Neural cell (in vitro differentiated cells): ENCODE data around the gene PNLIPRP2. TPM values are rescaled to one million over a fixed set of nuclear protein-coding genes. Genes with fewer than 3 reads are reported as not detected.

Experiments
- H2AFZ ChIP-seq: fragments of 200-600, 300-800 bp; sonication (generic), shearing (Covaris generic); 2 replicates; pipeline ENCODE4 v1.6.0; 2014; ENCODE audit warnings: low read depth, mild to moderate bottlenecking, antibody characterized with exemption, low read length, moderate library complexity
- H3F3A ChIP-seq: fragments of 200-600 bp; shearing (Covaris generic); 2 replicates; pipeline ENCODE4 v1.6.1; 2016; ENCODE audit warnings: mild to moderate bottlenecking, moderate library complexity, mixed read lengths, antibody characterized with exemption, low read length; ENCODE audit not compliant: insufficient read depth, poor library complexity, severe bottlenecking
- H3K27ac ChIP-seq: fragments of 200-600, 300-800 bp; sonication (generic), shearing (Covaris generic); 2 replicates; pipeline ENCODE4 v1.5.1; 2014; ENCODE audit warnings: mild to moderate bottlenecking, low read length, moderate library complexity
- H3K27me3 ChIP-seq: fragments of 300-800, 200-600 bp; sonication (generic), shearing (Covaris generic); 2 replicates; pipeline ENCODE4 v1.6.0; 2014; ENCODE audit warnings: mild to moderate bottlenecking, low read depth, low read length, moderate library complexity; ENCODE audit not compliant: insufficient read depth
- H3K36me3 ChIP-seq: fragments of 300-800, 200-600 bp; sonication (generic), shearing (Covaris generic); 2 replicates; pipeline ENCODE4 v1.5.1; 2014; ENCODE audit warnings: mild to moderate bottlenecking, antibody characterized with exemption, low read length, moderate library complexity; ENCODE audit not compliant: insufficient read depth
- H3K4me2 ChIP-seq: fragments of 300-800, 200-600 bp; sonication (generic), shearing (Covaris generic); 2 replicates; pipeline ENCODE4 v1.6.0; 2014; ENCODE audit warnings: mild to moderate bottlenecking, low read length
- H3K4me3 ChIP-seq: fragments of 300-800, 200-600 bp; sonication (generic), shearing (Covaris generic); 2 replicates; pipeline ENCODE4 v1.5.1; 2014; ENCODE audit warnings: mild to moderate bottlenecking, low read length, moderate library complexity
- H3K79me2 ChIP-seq: fragments of 200-600 bp; shearing (Covaris generic); replicated peaks from 2 replicates; pipeline ENCODE4 v1.6.0; 2014; ENCODE audit warnings: mild to moderate bottlenecking, low read length, moderate library complexity; ENCODE audit not compliant: insufficient read depth
- H3K9ac ChIP-seq: fragments of 300-800, 200-600 bp; sonication (generic), shearing (Covaris generic); 2 replicates; pipeline ENCODE4 v1.6.1; 2016; ENCODE audit warnings: mild to moderate bottlenecking, low read length, mixed read lengths
- H3K9me2 ChIP-seq: fragments of 200-600 bp; shearing (Covaris generic); 2 replicates; pipeline ENCODE4 v1.6.1; 2016; ENCODE audit warnings: mild to moderate bottlenecking, low read length, mixed read lengths; ENCODE audit not compliant: insufficient read depth
- H3K9me3 ChIP-seq: fragments of 200-600, 300-800 bp; sonication (generic), shearing (Covaris generic); 2 replicates; pipeline ENCODE4 v1.6.1; 2016; ENCODE audit warnings: mild to moderate bottlenecking, mixed run types, low read length, moderate library complexity, mixed read lengths
- H4K20me1 ChIP-seq: fragments of 200-600 bp; shearing (Covaris generic); 2 replicates; pipeline ENCODE4 v1.6.1; 2016; ENCODE audit warnings: mild to moderate bottlenecking, mixed run types; ENCODE audit not compliant: insufficient read depth
- CTCF ChIP-seq: fragments of 450-650 bp; IDR thresholded peaks from 2 replicates; pipeline ENCODE4 v1.5.1; 2014; ENCODE audit warnings: antibody characterized with exemption, mild to moderate bottlenecking, moderate library complexity; ENCODE audit not compliant: poor library complexity, severe bottlenecking
- EP300 ChIP-seq: fragments of 450-650 bp; conservative IDR thresholded peaks from 2 replicates; pipeline ENCODE4 v1.6.1; 2014; ENCODE audit warnings: antibody characterized with exemption, mild to moderate bottlenecking, moderate library complexity; ENCODE audit not compliant: poor library complexity, severe bottlenecking
- EZH2 ChIP-seq: fragments of 200-600, 300-800 bp; shearing (Covaris generic), sonication (generic); IDR thresholded peaks from 2 replicates; pipeline ENCODE4 v1.6.1; 2014; ENCODE audit warnings: antibody characterized with exemption, low read length, borderline replicate concordance, mild to moderate bottlenecking; ENCODE audit not compliant: insufficient read depth, poor library complexity, severe bottlenecking
- MXI1 ChIP-seq: fragments of 450-650 bp; conservative IDR thresholded peaks from 2 replicates; pipeline ENCODE4 v1.6.1; 2014; ENCODE audit warnings: antibody characterized with exemption, mild to moderate bottlenecking; ENCODE audit not compliant: poor library complexity, severe bottlenecking
- POLR2AphosphoS5 ChIP-seq: IDR thresholded peaks from 2 replicates; pipeline ENCODE4 v1.6.1; 2012
- RAD21 ChIP-seq: fragments of 450-650 bp; conservative IDR thresholded peaks from 2 replicates; pipeline ENCODE4 v1.6.1; 2014; ENCODE audit warnings: antibody characterized with exemption, mild to moderate bottlenecking, moderate library complexity
- REST ChIP-seq: IDR thresholded peaks from 2 replicates; pipeline ENCODE4 v1.6.1; 2012; ENCODE audit warnings: borderline replicate concordance
- SMC3 ChIP-seq: fragments of 450-650 bp; conservative IDR thresholded peaks from 2 replicates; pipeline ENCODE4 v1.6.1; 2014; ENCODE audit warnings: antibody characterized with exemption, mild to moderate bottlenecking, moderate library complexity; ENCODE audit not compliant: poor library complexity
- TAF1 ChIP-seq: IDR thresholded peaks from 2 replicates; pipeline ENCODE4 v1.6.1; 2012; ENCODE audit warnings: low read depth
- polyA plus RNA-seq: library from polyadenylated mRNA; depleted of rRNA; stranded (reverse); fragments of >200 nt; gene quantifications from 2 replicates; pipeline ENCODE4 v1.2.3, GENCODE V29; 2014

Gene PNLIPRP2
- polyA plus RNA-seq, 1 donor from 2014 or later: not detected

GRCh38 chr10:116668018-116668417 is 47.3 kb downstream of the PNLIPRP2 start:
- no peak overlapping the region for H3K4me3 ChIP-seq
- H3K27me3 ChIP-seq: peaks cover 16% of the 10 kb centered on the region
- no peaks in the 10 kb centered on the region for H3K9me2 ChIP-seq
- no peaks in the 10 kb centered on the region for H3K79me2 ChIP-seq
- no peak overlapping the region for H3K27ac ChIP-seq
- H3F3A ChIP-seq: no peaks in the 10 kb centered on the region
- H2AFZ ChIP-seq: no peak overlapping the region
- no peaks in the 10 kb centered on the region for H4K20me1 ChIP-seq
- H3K4me2 ChIP-seq: no peak overlapping the region
- no peak overlapping the region for H3K9ac ChIP-seq
- TF ChIP-seq POLR2AphosphoS5 (no peak), MXI1 (no peak), CTCF (no peak), SMC3 (no peak), REST (no peak), TAF1 (no peak), EP300 (no peak), RAD21 (no peak), EZH2 (no peak)
- no peaks in the 10 kb centered on the region for H3K36me3 ChIP-seq
- H3K9me3 ChIP-seq: peaks cover 6% of the 10 kb centered on the region

- H2AFZ ChIP-seq: no peak overlapping the region
- no peaks in the 10 kb centered on the region for H3K36me3 ChIP-seq
- peaks cover 16% of the 10 kb centered on the region for H3K27me3 ChIP-seq
- TF ChIP-seq EP300 (no peak), TAF1 (no peak), REST (no peak), CTCF (no peak), SMC3 (no peak), EZH2 (no peak), MXI1 (no peak), POLR2AphosphoS5 (no peak), RAD21 (no peak)
- no peak overlapping the region for H3K4me3 ChIP-seq
- H3K9me2 ChIP-seq: no peaks in the 10 kb centered on the region
- no peak overlapping the region for H3K4me2 ChIP-seq
- no peak overlapping the region for H3K27ac ChIP-seq
- H3K79me2 ChIP-seq: no peaks in the 10 kb centered on the region
- peaks cover 6% of the 10 kb centered on the region for H3K9me3 ChIP-seq
- H3F3A ChIP-seq: no peaks in the 10 kb centered on the region
- H3K9ac ChIP-seq: no peak overlapping the region
- no peaks in the 10 kb centered on the region for H4K20me1 ChIP-seq
Observed at GRCh38 chr10:116668446-116668845, 47.7 kb downstream of the PNLIPRP2 start.
